Glomerular visceral epithelial cell (primary cell): ENCODE results near the gene ATP13A3.
"Not testable (repeated sequence)": the region's sequence is repeated elsewhere in the genome, so short reads cannot be mapped to it uniquely, and the experiment has no call there.

Experiments used
- DNase-seq: peaks from one replicate; pipeline ENCODE4 v3.0.0-alpha.2; 2016; ENCODE audit errors: extremely low spot score

ATP13A3 gene

GRCh38 chr3:194486540-194487288 lies at the start of gene ATP13A3:
TSS of gene ATP13A3 (minus strand) at chr3:194487002. CDS start at chr3:194462190, 24,812 bp downstream.
- DNase-seq, result peak; percentile 93

GRCh38 chr3:194535199-194535598 lies 48.4 kb upstream of the ATP13A3 start:
- DNase-seq, result not testable (repeated sequence)

DNA sequence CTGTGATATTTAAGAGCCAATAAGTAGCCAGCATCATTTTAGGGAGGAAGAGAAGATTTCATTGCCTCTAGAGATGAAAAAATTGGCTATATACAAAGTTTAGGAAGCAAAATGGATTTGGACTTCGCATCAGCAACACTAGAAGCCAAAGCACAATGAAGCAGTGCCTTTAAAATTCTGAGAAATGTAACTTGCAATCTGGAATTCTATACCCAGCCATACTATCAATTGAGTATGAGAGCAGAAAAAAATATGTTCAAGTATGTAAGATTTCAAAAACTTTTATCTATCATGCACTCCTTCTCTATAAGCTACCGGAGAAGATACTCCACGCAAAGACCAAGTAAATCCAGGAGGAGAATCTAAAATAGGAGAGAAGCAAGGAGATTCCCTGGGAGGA lies 47.4 kb upstream of the ATP13A3 start:
- DNase-seq, result no peak

GRCh38 chr3:194532591-194532990 lies 45.8 kb upstream of the ATP13A3 start:
- DNase-seq, result no peak

DNA sequence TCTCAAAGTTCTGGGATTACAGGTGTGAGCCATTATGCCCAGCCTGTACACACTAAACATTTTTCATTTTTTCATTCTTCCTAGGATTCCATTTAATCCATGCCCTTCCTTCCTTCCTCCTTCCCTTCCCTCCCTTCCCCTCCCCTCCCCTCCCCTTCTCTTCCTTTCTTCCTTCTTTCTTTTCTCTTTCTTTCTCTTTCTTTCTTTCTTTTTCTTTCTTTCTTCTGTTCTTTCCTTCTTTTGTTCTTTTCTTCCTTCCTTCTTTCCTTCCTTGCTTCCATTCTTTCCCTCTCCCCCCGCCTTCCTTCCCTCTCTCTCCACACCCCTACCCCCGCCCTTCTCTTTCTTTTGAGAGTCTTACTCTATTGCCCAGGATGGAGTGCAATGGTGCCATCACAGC lies 40.9 kb upstream of the ATP13A3 start:
- DNase-seq, result no peak

DNA sequence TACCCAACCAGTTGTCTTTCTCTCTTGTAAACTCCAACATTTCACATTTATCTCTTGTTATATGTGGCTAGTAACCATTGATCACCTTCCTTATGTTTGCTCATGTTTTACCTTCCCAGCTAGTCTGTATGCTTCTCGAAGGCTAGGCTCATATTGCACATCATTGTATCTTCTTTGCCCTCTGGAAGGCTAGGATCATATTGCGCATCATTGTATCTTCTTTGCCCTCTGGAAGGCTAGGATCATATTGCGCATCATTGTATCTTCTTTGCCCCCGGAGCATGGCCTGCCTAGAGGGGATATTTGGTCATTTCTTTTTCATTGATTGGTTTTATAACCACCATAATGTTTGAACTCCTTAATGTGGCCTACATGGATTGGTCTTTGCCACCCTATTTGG lies 39.4 kb upstream of the ATP13A3 start:
- DNase-seq, result no peak

- peak; percentile 61 for DNase-seq
These were observed 35.8 kb upstream of the ATP13A3 start for GRCh38 chr3:194522579-194523046.

DNA sequence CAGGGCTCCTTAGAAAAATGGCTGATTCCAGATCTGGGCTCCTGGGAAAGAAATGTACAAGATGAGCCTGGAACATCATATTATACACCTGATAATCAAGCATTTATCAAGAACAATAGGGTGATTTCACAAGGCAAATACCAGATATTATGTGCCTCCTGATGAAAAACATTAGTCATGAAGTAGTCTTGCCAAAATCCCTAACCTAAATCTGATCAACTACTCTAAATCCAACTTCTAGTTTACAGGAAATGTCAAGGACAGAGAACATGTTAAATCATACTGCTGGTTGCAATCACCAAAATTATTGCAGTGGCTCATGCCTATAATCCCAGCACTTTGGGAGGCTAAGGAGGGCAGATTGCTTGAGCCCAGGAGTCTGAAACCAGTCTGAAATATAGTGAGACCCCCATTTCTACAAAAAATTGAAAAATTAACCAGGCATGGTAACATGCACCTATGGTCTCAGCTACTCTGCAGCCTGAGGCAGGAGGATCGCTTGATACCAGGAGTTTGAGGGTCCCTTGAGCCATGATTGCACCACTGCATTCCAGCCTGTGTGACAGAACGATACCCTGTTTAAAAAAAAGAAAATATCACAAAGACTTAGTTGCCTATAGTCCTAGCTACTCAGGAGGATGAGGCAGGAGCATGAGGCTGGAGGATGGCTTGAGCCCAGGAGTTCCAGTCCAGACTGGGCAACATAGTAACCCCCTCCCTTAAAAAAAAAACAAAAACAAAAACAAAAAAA lies 34.9 kb upstream of the ATP13A3 start:
- no peak for DNase-seq

- DNase-seq, result peak; percentile 75
These were observed 33.9 kb upstream of the ATP13A3 start for GRCh38 chr3:194520682-194521162.

DNA sequence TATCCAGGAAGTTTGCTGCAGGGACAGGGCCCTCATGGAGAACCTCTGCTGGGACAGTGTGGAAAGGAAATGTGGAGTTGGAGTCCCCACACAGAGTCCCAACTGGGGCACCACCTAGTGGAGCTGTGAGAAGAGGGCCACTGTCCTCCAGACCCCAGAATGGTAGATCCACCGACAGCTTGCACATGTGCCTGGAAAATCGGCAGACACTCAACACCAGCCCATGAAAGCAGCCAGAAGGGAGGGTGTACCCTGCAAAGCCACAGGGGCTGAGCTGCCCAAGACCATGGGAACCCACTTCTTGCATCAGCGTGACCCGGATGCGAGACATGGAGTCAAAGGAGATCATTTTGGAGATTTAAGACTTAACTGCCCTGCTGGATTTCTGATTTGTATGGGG lies 33.4 kb upstream of the ATP13A3 start:
- not testable (repeated sequence) for DNase-seq

DNA sequence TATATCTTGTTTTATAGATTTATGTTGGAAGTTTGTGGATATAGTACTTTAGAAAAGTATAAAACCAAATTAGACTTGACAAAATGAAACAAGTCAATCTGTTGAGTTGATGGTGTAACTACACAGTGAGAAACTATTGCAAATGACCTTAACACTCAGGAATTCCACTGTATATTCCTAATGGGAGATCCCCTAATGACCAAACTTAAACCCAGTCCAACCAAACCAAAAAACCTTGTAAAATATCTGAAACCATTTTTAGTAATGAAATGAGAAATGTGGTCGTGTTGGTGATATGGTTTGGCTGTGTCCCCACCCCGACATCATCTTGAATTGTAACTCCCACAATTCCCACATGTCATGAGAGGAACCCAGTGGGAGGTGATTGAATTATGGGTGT lies 31.9 kb upstream of the ATP13A3 start:
- peak; percentile 47 for DNase-seq

DNA sequence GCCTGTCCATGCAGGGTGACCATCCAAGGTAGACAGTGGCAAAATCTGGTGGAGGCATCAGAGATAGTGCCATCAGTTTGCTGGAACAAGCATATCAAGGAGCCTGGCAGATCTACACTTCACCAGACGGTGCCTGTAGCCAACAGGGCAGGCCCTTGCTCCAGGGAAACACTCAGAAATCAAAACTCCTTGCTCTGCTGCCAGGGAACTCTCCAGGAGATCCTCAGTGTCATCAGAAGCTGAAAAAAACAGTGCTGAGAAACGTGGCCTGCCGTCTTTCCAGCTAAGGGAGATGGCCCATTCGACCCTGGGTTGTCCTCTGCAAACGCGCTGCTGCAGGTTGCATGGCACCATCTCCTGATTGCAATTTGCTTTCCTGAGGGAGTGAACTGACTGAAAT lies 30.5 kb upstream of the ATP13A3 start:
- DNase-seq, result no peak

DNA sequence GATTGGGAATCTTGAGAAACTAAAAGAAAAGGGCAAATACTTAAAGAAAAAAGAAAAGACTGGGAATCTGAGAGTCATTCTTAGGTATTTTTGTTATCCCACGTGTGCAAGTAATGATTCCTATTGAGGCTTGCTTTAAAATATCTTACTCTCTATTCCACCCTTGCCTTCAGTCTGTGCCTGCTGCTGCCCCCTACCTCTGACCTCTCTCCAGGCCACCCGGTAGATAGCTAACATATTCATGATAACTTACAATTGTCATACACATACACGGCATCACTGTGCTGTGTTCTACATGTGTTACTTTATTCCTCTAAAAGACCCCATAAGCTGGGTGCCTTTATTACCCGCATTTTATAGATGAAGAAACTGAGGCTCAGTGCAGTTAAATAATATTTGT lies 27.8 kb upstream of the ATP13A3 start:
- no peak for DNase-seq

- DNase-seq, result no peak
These were observed 26.2 kb upstream of the ATP13A3 start for GRCh38 chr3:194512895-194513601.

DNA sequence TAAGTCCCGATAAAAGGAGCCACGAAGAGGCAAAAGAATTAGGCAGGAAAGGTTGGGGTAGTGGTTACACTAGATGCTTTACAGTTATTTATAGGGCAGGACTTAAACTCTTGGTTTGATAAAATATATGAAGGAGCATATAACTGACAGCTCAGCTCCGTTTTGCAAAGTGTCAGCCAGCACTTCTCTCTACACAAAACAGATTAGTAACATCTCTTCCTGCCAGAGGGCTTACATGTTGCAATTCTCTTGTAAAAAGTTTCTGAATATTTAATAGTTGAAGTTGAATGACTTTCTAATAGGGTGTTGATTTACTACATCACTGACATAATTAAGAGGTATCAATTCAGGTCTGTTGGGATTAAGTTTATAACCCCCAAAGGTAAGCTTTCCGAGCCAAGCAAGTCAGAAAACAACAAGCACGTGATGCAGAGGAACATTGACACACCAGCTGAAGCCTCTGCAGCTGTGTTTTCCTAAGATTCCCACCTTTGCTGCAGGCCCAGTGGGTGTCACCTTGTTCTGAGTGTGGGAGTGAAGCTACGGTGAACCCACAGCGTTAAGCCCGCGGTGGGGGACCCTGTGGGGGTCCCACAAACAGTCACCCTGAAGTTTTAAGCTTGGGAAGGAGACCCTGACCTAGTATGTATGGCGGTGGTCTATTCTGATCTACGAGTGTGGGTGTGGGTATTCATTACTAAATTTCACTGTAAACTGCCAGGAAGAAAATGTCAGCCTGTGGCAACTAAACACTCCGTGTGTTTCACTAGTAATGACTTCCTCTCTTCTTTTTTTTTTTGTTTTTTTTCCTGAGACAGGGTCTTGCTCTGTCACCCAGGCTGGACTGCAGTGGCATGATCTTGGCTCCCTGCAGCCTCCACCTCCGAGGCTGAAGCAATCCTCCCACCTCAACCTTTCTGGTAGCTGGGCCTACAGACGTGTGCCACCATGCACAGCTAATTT lies 22.0 kb upstream of the ATP13A3 start:
- DNase-seq, result no peak

DNA sequence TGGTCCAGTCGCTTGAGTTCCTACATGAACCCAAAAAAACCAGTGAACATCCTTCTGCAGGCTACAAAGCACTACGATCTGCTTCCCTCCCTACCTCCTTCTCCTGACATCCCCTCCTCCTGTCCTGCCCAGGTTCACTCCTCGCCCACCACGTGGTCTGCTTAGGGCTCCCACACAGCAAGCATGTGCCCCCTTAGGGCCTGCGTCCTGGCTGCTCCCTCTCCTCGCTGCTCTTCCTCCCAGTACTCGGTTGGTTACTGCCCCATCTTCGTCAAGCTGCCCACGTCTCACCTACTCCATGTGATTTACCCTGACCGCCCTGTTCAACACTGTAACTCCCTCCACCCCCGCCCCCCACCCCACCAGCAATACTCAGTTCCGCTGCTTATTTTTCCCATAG lies 20.8 kb upstream of the ATP13A3 start:
- no peak for DNase-seq

- no peak for DNase-seq
These were observed 19.1 kb upstream of the ATP13A3 start for GRCh38 chr3:194505791-194506415.

GRCh38 chr3:194504861-194505260 lies 18.1 kb upstream of the ATP13A3 start:
- no peak for DNase-seq

GRCh38 chr3:194504146-194504545 lies 17.3 kb upstream of the ATP13A3 start:
- DNase-seq, result no peak

DNA sequence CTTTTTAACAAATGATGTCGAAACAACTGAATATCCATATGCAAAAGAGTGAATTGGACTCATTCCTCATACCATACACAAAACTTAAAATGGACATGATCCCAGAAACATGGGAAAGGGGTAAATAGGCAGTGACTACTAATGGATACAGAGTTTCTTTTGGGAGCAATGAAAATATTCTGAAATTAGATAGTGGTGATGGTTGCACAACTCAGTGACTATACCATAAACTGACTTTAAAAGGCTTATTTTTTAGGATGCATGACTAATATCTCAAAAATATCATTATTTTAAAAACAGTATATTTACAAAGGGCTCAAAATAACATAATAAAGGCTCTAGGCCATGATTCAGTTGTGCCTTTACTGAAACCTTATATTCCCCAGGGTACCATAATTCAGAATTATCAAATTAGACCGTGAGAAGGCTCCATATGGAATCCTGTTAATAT lies 16.3 kb upstream of the ATP13A3 start:
- DNase-seq, result no peak

DNA sequence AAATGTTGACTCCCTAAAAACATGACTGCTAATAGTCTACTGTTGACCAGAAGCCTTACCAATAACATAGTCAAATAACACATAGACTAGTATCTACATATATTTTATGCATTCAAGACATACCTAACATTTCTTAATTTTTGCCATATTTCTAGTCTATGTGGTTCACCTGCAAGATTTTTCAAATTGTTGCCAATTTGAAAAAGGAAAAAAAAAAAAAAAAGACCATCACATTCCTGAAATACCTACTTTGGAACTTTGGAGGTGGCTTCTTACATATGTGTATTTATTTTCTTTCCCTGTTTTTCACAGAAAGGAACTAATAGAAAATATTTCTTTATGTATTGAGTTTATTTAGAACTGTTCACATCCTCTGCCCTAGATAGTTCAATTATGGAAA lies 13.4 kb upstream of the ATP13A3 start:
- DNase-seq, result no peak
